H1 (cell line): ENCODE measurements around the gene PXK. TPM values are rescaled to one million over a fixed set of nuclear protein-coding genes. Genes with fewer than 3 reads are reported as not detected.

Source experiments
- ATF2 ChIP-seq: IDR thresholded peaks from 2 replicates; pipeline ENCODE4 v1.6.1; 2012; ENCODE audit warnings: low read length, inconsistent platforms
- ATF3 ChIP-seq: IDR thresholded peaks from 2 replicates; pipeline ENCODE4 v1.6.1; 2011; ENCODE audit warnings: low read depth, mild to moderate bottlenecking, low read length; ENCODE audit not compliant: insufficient read depth
- KDM5A ChIP-seq: fragments of 200-600 bp; IDR thresholded peaks from 2 replicates; pipeline ENCODE4 v1.7.1; 2012; ENCODE audit warnings: mild to moderate bottlenecking, low read length, inconsistent platforms, mixed read lengths
- MAFK ChIP-seq: IDR thresholded peaks from 2 replicates; pipeline ENCODE4 v1.6.1; 2012; ENCODE audit warnings: low read depth, mild to moderate bottlenecking, improper control_type of control experiment, low read length
- SAP30 ChIP-seq: fragments of 300-600 bp; sonication (generic); IDR thresholded peaks from 2 replicates; pipeline ENCODE4 v1.7.1; 2012; ENCODE audit warnings: low read length, moderate library complexity, mild to moderate bottlenecking, inconsistent platforms; ENCODE audit not compliant: insufficient read depth, insufficient replicate concordance
- TBP ChIP-seq: IDR thresholded peaks from 2 replicates; pipeline ENCODE4 v1.6.1; 2011; ENCODE audit warnings: low read depth, low read length, improper control_type of control experiment
- polyA plus RNA-seq, 7 experiments: library from polyadenylated mRNA; depleted of rRNA in 3 of 7; stranded (reverse) in 5 of 7; unstranded in 2 of 7; fragments of >200 nt in 5 of 7; fragments of 200-250 nt in 2 of 7; gene quantifications; 1 replicate in 5 of 7; 2 replicates in 1 of 7; 4 replicates in 1 of 7; pipeline versions ENCODE4 v1.2.1 to v1.2.3, GENCODE V29; 2011 to 2013; ENCODE audit warnings: missing spikeins in 2 of 7, mixed read lengths in 2 of 7
- total RNA-seq: library from RNA; stranded (reverse); fragmentation: NEBNext Ultra II Directional; extraction: Animal tissue kit (Norgen Biotek cat#: 25700); gene quantifications from 2 replicates; pipeline ENCODE4 v1.2.1, GENCODE V29; 2021
- TF ChIP-seq, protein P1 (sequence below): fragments of 300-600 bp; sonication (generic); IDR thresholded peaks from 2 replicates; pipeline ENCODE4 v1.7.1; 2012; ENCODE audit warnings: low read length, moderate library complexity, mild to moderate bottlenecking, inconsistent platforms; ENCODE audit not compliant: insufficient replicate concordance

Gene PXK
- total and polyA plus RNA-seq, 2 of the 8 experiments (the other 6 are each of a cell fraction or from before 2014, with no cell fraction given), result 3.5 to 7.1 TPM

DNA sequence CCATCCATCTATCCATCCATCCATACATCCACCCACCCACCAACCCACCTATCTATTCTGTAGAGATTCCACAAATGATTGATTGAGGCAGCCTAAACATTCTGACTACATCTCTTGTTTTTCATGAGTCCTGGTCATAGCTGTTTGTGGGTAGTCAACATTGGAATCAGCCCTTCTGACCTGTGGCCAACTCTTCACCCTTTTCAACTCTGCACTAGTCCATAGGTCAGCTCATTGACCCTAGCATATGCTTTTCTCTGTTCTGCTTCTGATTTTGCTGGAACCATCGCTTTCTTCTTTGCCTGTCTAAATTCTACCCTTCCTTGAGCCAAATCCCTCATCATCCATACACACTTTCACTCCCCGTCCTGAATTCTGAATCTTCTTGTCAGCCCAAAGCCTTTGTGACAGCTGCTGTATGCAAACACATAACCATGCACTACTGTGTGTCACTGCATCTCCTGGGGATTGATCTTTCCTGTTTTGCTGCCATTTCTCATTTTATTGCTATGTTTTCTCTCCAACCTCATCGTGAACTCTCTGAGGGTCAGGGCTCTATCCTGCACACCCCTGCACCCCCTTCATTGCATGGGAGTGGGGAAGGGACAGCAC, 142.4 kb downstream of the PXK start (continued):
- TF ChIP-seq, protein P1, sequence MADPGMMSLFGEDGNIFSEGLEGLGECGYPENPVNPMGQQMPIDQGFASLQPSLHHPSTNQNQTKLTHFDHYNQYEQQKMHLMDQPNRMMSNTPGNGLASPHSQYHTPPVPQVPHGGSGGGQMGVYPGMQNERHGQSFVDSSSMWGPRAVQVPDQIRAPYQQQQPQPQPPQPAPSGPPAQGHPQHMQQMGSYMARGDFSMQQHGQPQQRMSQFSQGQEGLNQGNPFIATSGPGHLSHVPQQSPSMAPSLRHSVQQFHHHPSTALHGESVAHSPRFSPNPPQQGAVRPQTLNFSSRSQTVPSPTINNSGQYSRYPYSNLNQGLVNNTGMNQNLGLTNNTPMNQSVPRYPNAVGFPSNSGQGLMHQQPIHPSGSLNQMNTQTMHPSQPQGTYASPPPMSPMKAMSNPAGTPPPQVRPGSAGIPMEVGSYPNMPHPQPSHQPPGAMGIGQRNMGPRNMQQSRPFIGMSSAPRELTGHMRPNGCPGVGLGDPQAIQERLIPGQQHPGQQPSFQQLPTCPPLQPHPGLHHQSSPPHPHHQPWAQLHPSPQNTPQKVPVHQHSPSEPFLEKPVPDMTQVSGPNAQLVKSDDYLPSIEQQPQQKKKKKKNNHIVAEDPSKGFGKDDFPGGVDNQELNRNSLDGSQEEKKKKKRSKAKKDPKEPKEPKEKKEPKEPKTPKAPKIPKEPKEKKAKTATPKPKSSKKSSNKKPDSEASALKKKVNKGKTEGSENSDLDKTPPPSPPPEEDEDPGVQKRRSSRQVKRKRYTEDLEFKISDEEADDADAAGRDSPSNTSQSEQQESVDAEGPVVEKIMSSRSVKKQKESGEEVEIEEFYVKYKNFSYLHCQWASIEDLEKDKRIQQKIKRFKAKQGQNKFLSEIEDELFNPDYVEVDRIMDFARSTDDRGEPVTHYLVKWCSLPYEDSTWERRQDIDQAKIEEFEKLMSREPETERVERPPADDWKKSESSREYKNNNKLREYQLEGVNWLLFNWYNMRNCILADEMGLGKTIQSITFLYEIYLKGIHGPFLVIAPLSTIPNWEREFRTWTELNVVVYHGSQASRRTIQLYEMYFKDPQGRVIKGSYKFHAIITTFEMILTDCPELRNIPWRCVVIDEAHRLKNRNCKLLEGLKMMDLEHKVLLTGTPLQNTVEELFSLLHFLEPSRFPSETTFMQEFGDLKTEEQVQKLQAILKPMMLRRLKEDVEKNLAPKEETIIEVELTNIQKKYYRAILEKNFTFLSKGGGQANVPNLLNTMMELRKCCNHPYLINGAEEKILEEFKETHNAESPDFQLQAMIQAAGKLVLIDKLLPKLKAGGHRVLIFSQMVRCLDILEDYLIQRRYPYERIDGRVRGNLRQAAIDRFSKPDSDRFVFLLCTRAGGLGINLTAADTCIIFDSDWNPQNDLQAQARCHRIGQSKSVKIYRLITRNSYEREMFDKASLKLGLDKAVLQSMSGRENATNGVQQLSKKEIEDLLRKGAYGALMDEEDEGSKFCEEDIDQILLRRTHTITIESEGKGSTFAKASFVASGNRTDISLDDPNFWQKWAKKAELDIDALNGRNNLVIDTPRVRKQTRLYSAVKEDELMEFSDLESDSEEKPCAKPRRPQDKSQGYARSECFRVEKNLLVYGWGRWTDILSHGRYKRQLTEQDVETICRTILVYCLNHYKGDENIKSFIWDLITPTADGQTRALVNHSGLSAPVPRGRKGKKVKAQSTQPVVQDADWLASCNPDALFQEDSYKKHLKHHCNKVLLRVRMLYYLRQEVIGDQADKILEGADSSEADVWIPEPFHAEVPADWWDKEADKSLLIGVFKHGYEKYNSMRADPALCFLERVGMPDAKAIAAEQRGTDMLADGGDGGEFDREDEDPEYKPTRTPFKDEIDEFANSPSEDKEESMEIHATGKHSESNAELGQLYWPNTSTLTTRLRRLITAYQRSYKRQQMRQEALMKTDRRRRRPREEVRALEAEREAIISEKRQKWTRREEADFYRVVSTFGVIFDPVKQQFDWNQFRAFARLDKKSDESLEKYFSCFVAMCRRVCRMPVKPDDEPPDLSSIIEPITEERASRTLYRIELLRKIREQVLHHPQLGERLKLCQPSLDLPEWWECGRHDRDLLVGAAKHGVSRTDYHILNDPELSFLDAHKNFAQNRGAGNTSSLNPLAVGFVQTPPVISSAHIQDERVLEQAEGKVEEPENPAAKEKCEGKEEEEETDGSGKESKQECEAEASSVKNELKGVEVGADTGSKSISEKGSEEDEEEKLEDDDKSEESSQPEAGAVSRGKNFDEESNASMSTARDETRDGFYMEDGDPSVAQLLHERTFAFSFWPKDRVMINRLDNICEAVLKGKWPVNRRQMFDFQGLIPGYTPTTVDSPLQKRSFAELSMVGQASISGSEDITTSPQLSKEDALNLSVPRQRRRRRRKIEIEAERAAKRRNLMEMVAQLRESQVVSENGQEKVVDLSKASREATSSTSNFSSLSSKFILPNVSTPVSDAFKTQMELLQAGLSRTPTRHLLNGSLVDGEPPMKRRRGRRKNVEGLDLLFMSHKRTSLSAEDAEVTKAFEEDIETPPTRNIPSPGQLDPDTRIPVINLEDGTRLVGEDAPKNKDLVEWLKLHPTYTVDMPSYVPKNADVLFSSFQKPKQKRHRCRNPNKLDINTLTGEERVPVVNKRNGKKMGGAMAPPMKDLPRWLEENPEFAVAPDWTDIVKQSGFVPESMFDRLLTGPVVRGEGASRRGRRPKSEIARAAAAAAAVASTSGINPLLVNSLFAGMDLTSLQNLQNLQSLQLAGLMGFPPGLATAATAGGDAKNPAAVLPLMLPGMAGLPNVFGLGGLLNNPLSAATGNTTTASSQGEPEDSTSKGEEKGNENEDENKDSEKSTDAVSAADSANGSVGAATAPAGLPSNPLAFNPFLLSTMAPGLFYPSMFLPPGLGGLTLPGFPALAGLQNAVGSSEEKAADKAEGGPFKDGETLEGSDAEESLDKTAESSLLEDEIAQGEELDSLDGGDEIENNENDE, result no peak
- no peak for TF ChIP-seq TBP
- no peak for TF ChIP-seq SAP30
- TF ChIP-seq KDM5A, result no peak
- no peak for TF ChIP-seq ATF3
- TF ChIP-seq ATF2, result no peak
- TF ChIP-seq MAFK, result no peak
- TF ChIP-seq, all 59 proteins: peak for 0
